K562 (cell line): ENCODE data around the gene ZNF473. TPM values are rescaled to one million over a fixed set of nuclear protein-coding genes. Genes with fewer than 3 reads are reported as not detected.

Experiments used
- CREB1 ChIP-seq, 2 experiments: sonication (generic) in 1 of 2; formaldehyde crosslinking in 1 of 2; IDR thresholded peaks; 2 replicates each; pipeline versions ENCODE4 v1.6.1 to v1.8.0; 2012 to 2022; ENCODE audit warnings: inconsistent platforms in 1 of 2, mild to moderate bottlenecking in 1 of 2, missing genetic modification reagents in 1 of 2, moderate library complexity in 1 of 2
- IFI16 ChIP-seq: fragments of 250-450 bp; sonication (Bioruptor Pico); IDR thresholded peaks from 2 replicates; pipeline ENCODE4 v2.1.2; 2022; ENCODE audit warnings: mild to moderate bottlenecking, inconsistent platforms
- LEF1 ChIP-seq: fragments of 450-650 bp; IDR thresholded peaks from 2 replicates; pipeline ENCODE4 v1.6.1; 2016; ENCODE audit warnings: mild to moderate bottlenecking
- NEUROD1 ChIP-seq: fragments of 150-350 bp; IDR thresholded peaks from 2 replicates; pipeline ENCODE4 v1.6.1; 2014; ENCODE audit warnings: borderline replicate concordance, low read length, low read depth; ENCODE audit not compliant: partially characterized antibody
- NR1H2 ChIP-seq: sonication (generic); formaldehyde crosslinking; IDR thresholded peaks from 2 replicates; pipeline ENCODE4 v1.4.0; 2020; ENCODE audit warnings: mild to moderate bottlenecking, missing genetic modification reagents
- PTTG1 ChIP-seq: fragments of 450-650 bp; IDR thresholded peaks from 2 replicates; pipeline ENCODE4 v1.6.1; 2016; ENCODE audit warnings: low read depth, mild to moderate bottlenecking, missing genetic modification characterization, missing compliant biosample characterization
- ZNF436 ChIP-seq: fragments of 250-450, 450-650 bp; sonication (Bioruptor Pico); formaldehyde crosslinking; IDR thresholded peaks from 2 replicates; pipeline ENCODE4 v1.7.0; 2020; ENCODE audit warnings: mild to moderate bottlenecking
- ZNF644 ChIP-seq: fragments of 200-800 bp; sonication (Bioruptor generic); IDR thresholded peaks from 2 replicates; pipeline ENCODE4 v1.6.1; 2016; ENCODE audit warnings: low read depth, missing genetic modification characterization, missing compliant biosample characterization
- polyA plus RNA-seq, 8 experiments: library from polyadenylated mRNA; depleted of rRNA in 4 of 8; stranded (reverse) in 5 of 8; unstranded in 3 of 8; fragments of >200 nt; fragmentation: Nextera tagmentation in 2 of 8; fragmentation: Illumina TruSeq in 1 of 8; extraction: Ambion mirVana in 2 of 8; extraction: Trizol in 1 of 8; gene quantifications; 2 replicates each; pipeline versions ENCODE4 v1.2.1 to v1.2.3, GENCODE V29; 2011 to 2014; ENCODE audit warnings: inconsistent platforms in 1 of 8, missing spikeins in 1 of 8
- total RNA-seq, 7 experiments: library from RNA; depleted of rRNA in 6 of 7; stranded (reverse); fragments of >200 nt in 6 of 7; fragmentation: Illumina TruSeq in 2 of 7; extraction: Trizol in 2 of 7; gene quantifications; 2 replicates each; pipeline versions ENCODE4 v1.2.1 to v1.2.3, GENCODE V29; 2011 to 2021; ENCODE audit warnings: low replicate concordance in 1 of 7
- TF ChIP-seq, protein P1 (sequence below): fragments of 200-800 bp; sonication (Bioruptor generic); IDR thresholded peaks from 2 replicates; pipeline ENCODE4 v1.6.1; 2017; ENCODE audit warnings: missing genetic modification characterization, missing compliant biosample characterization
- TF ChIP-seq, protein P2 (sequence below), 2 experiments: IDR thresholded peaks in 1 of 2; conservative IDR thresholded peaks in 1 of 2; 2 replicates each; pipeline ENCODE4 v1.6.1; 2016; ENCODE audit warnings: low read depth in 2 of 2, mild to moderate bottlenecking in 1 of 2, missing compliant biosample characterization in 1 of 2, missing genetic modification characterization in 1 of 2, moderate library complexity in 1 of 2
- TF ChIP-seq, protein P3 (sequence below): IDR thresholded peaks from 2 replicates; pipeline ENCODE4 v1.6.1; 2011; ENCODE audit warnings: borderline replicate concordance, low read depth, mild to moderate bottlenecking, moderate library complexity, low read length; ENCODE audit not compliant: insufficient read depth, poor library complexity, severe bottlenecking
- TF ChIP-seq, protein P4 (sequence below): sonication (generic); formaldehyde crosslinking; IDR thresholded peaks from 2 replicates; pipeline ENCODE4 v1.8.0; 2022; ENCODE audit warnings: missing genetic modification reagents, mild to moderate bottlenecking, borderline replicate concordance
- TF ChIP-seq, protein P5 (sequence below): fragments of 450-650 bp; IDR thresholded peaks from 2 replicates; pipeline ENCODE4 v1.6.1; 2016
- TF ChIP-seq, protein P6 (sequence below): fragments of 250-450 bp; sonication (Bioruptor Pico); IDR thresholded peaks from 2 replicates; pipeline ENCODE4 v1.8.0; 2021; ENCODE audit warnings: mild to moderate bottlenecking, moderate library complexity

Gene ZNF473
- total and polyA plus RNA-seq, 9 of the 15 experiments (the other 6 are each of a cell fraction or from before 2014, with no cell fraction given): 8.2 to 34.0 (median 28.5) TPM

DNA sequence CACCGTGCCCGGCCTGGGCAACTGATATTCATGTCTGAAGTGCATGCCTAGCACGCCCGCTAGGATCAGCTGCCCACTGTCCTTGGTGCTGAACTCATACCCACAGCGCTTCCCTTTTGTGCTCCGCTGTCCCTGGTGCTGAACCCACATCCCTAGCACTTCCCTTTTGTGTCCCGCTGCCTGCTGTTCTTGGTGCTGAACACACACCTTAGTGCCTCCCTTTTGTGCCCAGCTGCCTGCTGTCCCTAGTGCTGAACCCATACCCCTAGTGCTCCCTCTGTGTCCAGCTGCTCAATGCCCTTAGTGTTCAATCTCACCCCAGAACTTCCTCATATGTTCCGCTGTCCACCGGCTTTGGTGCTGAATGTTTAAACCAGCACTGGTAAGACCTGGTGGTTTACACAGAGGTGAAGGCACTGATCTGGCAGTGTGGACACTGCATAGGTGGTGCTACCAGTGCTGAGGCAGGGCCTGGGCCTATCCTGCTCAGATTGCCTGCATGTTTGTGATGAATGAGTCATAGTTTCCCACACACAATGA, 38.6 kb upstream of the ZNF473 start (continued):
- TF ChIP-seq, protein P1, sequence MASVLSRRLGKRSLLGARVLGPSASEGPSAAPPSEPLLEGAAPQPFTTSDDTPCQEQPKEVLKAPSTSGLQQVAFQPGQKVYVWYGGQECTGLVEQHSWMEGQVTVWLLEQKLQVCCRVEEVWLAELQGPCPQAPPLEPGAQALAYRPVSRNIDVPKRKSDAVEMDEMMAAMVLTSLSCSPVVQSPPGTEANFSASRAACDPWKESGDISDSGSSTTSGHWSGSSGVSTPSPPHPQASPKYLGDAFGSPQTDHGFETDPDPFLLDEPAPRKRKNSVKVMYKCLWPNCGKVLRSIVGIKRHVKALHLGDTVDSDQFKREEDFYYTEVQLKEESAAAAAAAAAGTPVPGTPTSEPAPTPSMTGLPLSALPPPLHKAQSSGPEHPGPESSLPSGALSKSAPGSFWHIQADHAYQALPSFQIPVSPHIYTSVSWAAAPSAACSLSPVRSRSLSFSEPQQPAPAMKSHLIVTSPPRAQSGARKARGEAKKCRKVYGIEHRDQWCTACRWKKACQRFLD (CRISPR knock-in tag): peak; percentile 100
- TF ChIP-seq NR1H2 (CRISPR knock-in tag): peak; percentile 100
- TF ChIP-seq, protein P2, sequence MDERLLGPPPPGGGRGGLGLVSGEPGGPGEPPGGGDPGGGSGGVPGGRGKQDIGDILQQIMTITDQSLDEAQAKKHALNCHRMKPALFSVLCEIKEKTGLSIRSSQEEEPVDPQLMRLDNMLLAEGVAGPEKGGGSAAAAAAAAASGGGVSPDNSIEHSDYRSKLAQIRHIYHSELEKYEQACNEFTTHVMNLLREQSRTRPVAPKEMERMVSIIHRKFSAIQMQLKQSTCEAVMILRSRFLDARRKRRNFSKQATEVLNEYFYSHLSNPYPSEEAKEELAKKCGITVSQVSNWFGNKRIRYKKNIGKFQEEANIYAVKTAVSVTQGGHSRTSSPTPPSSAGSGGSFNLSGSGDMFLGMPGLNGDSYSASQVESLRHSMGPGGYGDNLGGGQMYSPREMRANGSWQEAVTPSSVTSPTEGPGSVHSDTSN (CRISPR knock-in tag; IDR thresholded peaks at IDR 0.05; ENCODE audit: low read depth): peak; percentile 92
- TF ChIP-seq, protein P2 (tag; conservative IDR thresholded peaks at IDR 0.05; ENCODE audit: low read depth): peak; percentile 80
- no peak for TF ChIP-seq NEUROD1
- TF ChIP-seq IFI16 (CRISPR knock-in tag): peak; percentile 51; the same call in 1 of the 2 replicates
- TF ChIP-seq CREB1 (IDR thresholded peaks at IDR 0.05): 0 out of 2 replicates have a peak, but pooled peaks have one; percentile 17
- peak; percentile 94 for TF ChIP-seq CREB1 (CRISPR knock-in tag; IDR thresholded peaks at IDR 0.05)
- no peak for TF ChIP-seq ZNF436
- TF ChIP-seq, protein P3, sequence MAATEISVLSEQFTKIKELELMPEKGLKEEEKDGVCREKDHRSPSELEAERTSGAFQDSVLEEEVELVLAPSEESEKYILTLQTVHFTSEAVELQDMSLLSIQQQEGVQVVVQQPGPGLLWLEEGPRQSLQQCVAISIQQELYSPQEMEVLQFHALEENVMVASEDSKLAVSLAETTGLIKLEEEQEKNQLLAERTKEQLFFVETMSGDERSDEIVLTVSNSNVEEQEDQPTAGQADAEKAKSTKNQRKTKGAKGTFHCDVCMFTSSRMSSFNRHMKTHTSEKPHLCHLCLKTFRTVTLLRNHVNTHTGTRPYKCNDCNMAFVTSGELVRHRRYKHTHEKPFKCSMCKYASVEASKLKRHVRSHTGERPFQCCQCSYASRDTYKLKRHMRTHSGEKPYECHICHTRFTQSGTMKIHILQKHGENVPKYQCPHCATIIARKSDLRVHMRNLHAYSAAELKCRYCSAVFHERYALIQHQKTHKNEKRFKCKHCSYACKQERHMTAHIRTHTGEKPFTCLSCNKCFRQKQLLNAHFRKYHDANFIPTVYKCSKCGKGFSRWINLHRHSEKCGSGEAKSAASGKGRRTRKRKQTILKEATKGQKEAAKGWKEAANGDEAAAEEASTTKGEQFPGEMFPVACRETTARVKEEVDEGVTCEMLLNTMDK: no peak
- TF ChIP-seq, protein P4, sequence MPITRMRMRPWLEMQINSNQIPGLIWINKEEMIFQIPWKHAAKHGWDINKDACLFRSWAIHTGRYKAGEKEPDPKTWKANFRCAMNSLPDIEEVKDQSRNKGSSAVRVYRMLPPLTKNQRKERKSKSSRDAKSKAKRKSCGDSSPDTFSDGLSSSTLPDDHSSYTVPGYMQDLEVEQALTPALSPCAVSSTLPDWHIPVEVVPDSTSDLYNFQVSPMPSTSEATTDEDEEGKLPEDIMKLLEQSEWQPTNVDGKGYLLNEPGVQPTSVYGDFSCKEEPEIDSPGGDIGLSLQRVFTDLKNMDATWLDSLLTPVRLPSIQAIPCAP (CRISPR knock-in tag): peak; percentile 100
- no peak for TF ChIP-seq LEF1
- TF ChIP-seq, protein P5, sequence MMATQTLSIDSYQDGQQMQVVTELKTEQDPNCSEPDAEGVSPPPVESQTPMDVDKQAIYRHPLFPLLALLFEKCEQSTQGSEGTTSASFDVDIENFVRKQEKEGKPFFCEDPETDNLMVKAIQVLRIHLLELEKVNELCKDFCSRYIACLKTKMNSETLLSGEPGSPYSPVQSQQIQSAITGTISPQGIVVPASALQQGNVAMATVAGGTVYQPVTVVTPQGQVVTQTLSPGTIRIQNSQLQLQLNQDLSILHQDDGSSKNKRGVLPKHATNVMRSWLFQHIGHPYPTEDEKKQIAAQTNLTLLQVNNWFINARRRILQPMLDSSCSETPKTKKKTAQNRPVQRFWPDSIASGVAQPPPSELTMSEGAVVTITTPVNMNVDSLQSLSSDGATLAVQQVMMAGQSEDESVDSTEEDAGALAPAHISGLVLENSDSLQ: no peak
- peak; percentile 100 for TF ChIP-seq ZNF644
- TF ChIP-seq PTTG1 (tag): peak; percentile 95
- TF ChIP-seq, protein P6, sequence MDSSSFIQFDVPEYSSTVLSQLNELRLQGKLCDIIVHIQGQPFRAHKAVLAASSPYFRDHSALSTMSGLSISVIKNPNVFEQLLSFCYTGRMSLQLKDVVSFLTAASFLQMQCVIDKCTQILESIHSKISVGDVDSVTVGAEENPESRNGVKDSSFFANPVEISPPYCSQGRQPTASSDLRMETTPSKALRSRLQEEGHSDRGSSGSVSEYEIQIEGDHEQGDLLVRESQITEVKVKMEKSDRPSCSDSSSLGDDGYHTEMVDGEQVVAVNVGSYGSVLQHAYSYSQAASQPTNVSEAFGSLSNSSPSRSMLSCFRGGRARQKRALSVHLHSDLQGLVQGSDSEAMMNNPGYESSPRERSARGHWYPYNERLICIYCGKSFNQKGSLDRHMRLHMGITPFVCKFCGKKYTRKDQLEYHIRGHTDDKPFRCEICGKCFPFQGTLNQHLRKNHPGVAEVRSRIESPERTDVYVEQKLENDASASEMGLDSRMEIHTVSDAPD (CRISPR knock-in tag): peak; percentile 83
